Panc1 (cell line): Measurements from ENCODE around the gene WFS1. TPM values are rescaled to one million over a fixed set of nuclear protein-coding genes. Genes with fewer than 3 reads are reported as not detected.

Experiments
- ATAC-seq: fragments of 200-7000 bp; cut with Tn5 transposase; 2 replicates; pipeline ENCODE4 v1.9.1; 2020; ENCODE audit warnings: mild to moderate bottlenecking, moderate library complexity
- BruUV-seq: library from RNA; stranded (reverse); fragments of 400-500 nt; replicated peaks from 2 replicates; lab custom pipeline; 2021; lab: Mats Ljungman, UMichigan
- CTCF ChIA-PET: fragments of 300-600 bp; sonication (Branson Sonifier 250); formaldehyde crosslinking; loops from one replicate; lab custom pipeline; 2022; ENCODE audit warnings: antibody characterized with exemption; lab: Charles Lee
- POLR2A ChIA-PET: fragments of 300-600 bp; sonication (Branson Sonifier 250); formaldehyde crosslinking; loops from one replicate; lab custom pipeline; 2022; ENCODE audit warnings: antibody characterized with exemption; lab: Charles Lee
- DNase-seq: peaks from one replicate; pipeline ENCODE4 v3.0.0-alpha.2; 2010; ENCODE audit warnings: low read depth, low spot score
- H3K27ac ChIP-seq: 2 replicates; pipeline ENCODE4 v1.5.1; 2011; ENCODE audit warnings: mild to moderate bottlenecking, low read length, inconsistent platforms
- H3K27me3 ChIP-seq: fragments of 200-500 bp; sonication (Bioruptor generic); 2 replicates; pipeline ENCODE4 v1.6.0; 2014; ENCODE audit warnings: low read length, inconsistent platforms; ENCODE audit not compliant: control insufficient read depth, insufficient read depth
- H3K36me3 ChIP-seq: fragments of 200-500 bp; sonication (Bioruptor generic); 2 replicates; pipeline ENCODE4 v1.5.1; 2014; ENCODE audit warnings: inconsistent platforms, mild to moderate bottlenecking, low read length, moderate library complexity; ENCODE audit not compliant: control insufficient read depth, insufficient read depth
- H3K4me1 ChIP-seq: 2 replicates; pipeline ENCODE4 v1.5.1; 2011; ENCODE audit warnings: inconsistent platforms, mild to moderate bottlenecking, low read length, moderate library complexity; ENCODE audit not compliant: control insufficient read depth, insufficient read depth
- H3K4me3 ChIP-seq, 2 experiments: 2 replicates each; pipeline ENCODE4 v1.5.1; 2011 to 2012; ENCODE audit warnings: low read depth in 2 of 2, low read length in 2 of 2, mild to moderate bottlenecking in 2 of 2, inconsistent platforms in 1 of 2, moderate library complexity in 1 of 2
- H3K9me3 ChIP-seq: fragments of 200-500 bp; sonication (Bioruptor generic); 2 replicates; pipeline ENCODE4 v1.5.1; 2014; ENCODE audit warnings: low read depth, mild to moderate bottlenecking, inconsistent platforms, low read length, moderate library complexity; ENCODE audit not compliant: control insufficient read depth, insufficient read depth
- POLR2AphosphoS5 ChIP-seq: IDR thresholded peaks from 2 replicates; pipeline ENCODE4 v1.6.1; 2012; ENCODE audit warnings: mild to moderate bottlenecking, low read depth, low read length, moderate library complexity
- SIN3A ChIP-seq: IDR thresholded peaks from 2 replicates; pipeline ENCODE4 v1.6.1; 2012; ENCODE audit warnings: low read depth, mild to moderate bottlenecking, low read length, moderate library complexity, borderline replicate concordance; ENCODE audit not compliant: insufficient read depth
- TCF7L2 ChIP-seq: IDR thresholded peaks from 2 replicates; pipeline ENCODE4 v1.6.1; 2011; ENCODE audit warnings: mild to moderate bottlenecking, low read depth, low read length, inconsistent platforms
- in situ Hi-C: cut with HindIII; loops from 2 replicates; pipeline ENCODE4 v1.10.0; 2016; ENCODE audit warnings: low sequenced_read_pairs, low pct_unique_long_range_greater_than_20kb
- intact Hi-C: fragments of 100-400 bp; cut with micrococcal nuclease; formaldehyde crosslinking; loops from one replicate; pipeline ENCODE4 v1.10.0; 2022; ENCODE audit not compliant: unreplicated experiment
- total RNA-seq: library from RNA; stranded (reverse); gene quantifications from one replicate; pipeline ENCODE4 v1.2.1, GENCODE V29; 2021; ENCODE audit not compliant: unreplicated experiment
- TF ChIP-seq, protein P1 (sequence below): fragments of 450-650 bp; IDR thresholded peaks from 2 replicates; pipeline ENCODE4 v1.5.1; 2017; ENCODE audit warnings: mild to moderate bottlenecking
- TF ChIP-seq, protein P2 (sequence below), 2 experiments: IDR thresholded peaks; 2 replicates each; pipeline ENCODE4 v1.6.1; 2011 to 2012; ENCODE audit warnings: low read depth in 2 of 2, control low read depth in 1 of 2, low read length in 1 of 2, mild to moderate bottlenecking in 1 of 2, moderate library complexity in 1 of 2; ENCODE audit not compliant: insufficient read depth in 1 of 2

WFS1 gene
- total RNA-seq, 1 experiment from 2014 or later, result 67.5 TPM

DNA sequence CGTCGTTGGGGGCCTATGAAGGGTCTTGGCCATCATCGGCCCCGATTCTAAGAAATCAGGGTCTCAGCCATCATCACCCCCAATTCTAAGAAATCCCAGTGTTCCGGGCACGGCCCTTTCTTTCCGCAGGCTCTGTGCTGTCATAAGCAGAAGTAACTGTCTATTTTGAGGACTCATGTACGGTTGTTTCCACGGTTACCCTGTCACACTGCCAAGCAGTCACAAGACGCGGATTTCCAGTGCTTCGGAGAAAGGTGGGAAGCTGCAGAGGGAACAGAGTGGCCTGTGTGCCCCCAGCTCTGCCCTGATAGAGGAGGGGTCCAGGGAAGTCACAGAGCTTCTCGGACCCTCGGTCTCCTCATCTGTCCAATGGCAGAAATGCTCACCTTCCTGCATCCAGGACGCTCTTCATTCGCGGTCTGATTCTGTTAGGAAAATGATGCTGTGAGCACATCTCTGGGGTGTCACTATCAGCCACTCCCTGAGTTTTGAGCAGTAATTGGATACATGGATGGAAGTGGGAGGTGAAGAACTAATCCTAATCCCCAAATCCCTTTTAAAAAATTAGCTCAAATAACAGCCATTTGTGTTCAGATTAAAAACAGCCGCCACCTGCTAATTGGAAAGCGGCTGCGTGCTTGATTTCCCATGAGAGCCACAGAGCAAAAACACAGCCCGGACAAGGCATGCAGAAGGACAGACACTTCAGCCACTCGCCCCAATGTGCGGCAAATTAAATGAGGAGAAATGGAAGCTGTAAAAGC is 73.1 kb downstream of the WFS1 start:
- DNase-seq (no peak), ATAC-seq (no peak)
- ChIA-PET CTCF (interaction anchor here (0.6 kb wide), 2 partner anchors 207 to 659 kb away, joined by 3 to 4 read pairs; no protein-coding TSS in a partner anchor), POLR2A (interaction anchor here (0.7 kb wide), 1 partner anchor 100 kb away, joined by 3 read pairs; no protein-coding TSS in a partner anchor)
- intact Hi-C loops, result no loop called here
- Histone ChIP-seq H3K9me3 (no peaks in the 10 kb centered on the region), H3K27me3 (no peaks in the 10 kb centered on the region), H3K4me3 (no peak overlapping the region), H3K36me3 (no peaks in the 10 kb centered on the region), H3K4me1 (peaks cover 29% of the 10 kb centered on the region), H3K27ac (peak overlapping the region; percentile 54)
- BruUV-seq, result no TSS peak
- in situ Hi-C loops, result no loop called here
- TF ChIP-seq, protein P1, sequence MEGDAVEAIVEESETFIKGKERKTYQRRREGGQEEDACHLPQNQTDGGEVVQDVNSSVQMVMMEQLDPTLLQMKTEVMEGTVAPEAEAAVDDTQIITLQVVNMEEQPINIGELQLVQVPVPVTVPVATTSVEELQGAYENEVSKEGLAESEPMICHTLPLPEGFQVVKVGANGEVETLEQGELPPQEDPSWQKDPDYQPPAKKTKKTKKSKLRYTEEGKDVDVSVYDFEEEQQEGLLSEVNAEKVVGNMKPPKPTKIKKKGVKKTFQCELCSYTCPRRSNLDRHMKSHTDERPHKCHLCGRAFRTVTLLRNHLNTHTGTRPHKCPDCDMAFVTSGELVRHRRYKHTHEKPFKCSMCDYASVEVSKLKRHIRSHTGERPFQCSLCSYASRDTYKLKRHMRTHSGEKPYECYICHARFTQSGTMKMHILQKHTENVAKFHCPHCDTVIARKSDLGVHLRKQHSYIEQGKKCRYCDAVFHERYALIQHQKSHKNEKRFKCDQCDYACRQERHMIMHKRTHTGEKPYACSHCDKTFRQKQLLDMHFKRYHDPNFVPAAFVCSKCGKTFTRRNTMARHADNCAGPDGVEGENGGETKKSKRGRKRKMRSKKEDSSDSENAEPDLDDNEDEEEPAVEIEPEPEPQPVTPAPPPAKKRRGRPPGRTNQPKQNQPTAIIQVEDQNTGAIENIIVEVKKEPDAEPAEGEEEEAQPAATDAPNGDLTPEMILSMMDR, result no peak
- TF ChIP-seq TCF7L2 (no peak), SIN3A (no peak), POLR2AphosphoS5 (no peak)
- TF ChIP-seq, protein P2, sequence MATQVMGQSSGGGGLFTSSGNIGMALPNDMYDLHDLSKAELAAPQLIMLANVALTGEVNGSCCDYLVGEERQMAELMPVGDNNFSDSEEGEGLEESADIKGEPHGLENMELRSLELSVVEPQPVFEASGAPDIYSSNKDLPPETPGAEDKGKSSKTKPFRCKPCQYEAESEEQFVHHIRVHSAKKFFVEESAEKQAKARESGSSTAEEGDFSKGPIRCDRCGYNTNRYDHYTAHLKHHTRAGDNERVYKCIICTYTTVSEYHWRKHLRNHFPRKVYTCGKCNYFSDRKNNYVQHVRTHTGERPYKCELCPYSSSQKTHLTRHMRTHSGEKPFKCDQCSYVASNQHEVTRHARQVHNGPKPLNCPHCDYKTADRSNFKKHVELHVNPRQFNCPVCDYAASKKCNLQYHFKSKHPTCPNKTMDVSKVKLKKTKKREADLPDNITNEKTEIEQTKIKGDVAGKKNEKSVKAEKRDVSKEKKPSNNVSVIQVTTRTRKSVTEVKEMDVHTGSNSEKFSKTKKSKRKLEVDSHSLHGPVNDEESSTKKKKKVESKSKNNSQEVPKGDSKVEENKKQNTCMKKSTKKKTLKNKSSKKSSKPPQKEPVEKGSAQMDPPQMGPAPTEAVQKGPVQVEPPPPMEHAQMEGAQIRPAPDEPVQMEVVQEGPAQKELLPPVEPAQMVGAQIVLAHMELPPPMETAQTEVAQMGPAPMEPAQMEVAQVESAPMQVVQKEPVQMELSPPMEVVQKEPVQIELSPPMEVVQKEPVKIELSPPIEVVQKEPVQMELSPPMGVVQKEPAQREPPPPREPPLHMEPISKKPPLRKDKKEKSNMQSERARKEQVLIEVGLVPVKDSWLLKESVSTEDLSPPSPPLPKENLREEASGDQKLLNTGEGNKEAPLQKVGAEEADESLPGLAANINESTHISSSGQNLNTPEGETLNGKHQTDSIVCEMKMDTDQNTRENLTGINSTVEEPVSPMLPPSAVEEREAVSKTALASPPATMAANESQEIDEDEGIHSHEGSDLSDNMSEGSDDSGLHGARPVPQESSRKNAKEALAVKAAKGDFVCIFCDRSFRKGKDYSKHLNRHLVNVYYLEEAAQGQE (IDR thresholded peaks at IDR 0.05; ENCODE audit: insufficient read depth in 1 of 2, low read depth in 2 of 2, low read length in 1 of 2), result no peak

DNA sequence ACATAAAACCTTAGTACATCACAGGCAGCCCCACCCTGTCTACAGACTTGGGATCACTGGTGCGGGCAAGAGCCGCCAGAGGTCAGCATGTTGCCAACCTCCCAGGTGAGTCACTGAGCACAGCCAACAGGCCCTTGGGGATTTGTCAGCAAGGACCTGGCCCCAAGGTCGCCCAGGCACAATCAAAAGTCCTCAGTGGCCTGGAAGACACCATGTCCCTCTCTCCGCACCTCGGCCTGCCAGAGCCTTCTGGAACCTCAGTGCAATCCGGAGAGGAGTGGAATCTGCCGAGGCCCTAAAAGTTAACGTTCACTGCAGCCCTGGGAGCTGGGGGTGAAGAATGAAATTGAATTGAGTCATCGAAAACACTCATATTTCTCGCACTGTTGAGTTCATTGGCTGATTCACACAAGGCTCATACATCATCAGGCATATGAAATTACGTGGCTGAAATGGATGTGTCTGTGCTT is 74.3 kb downstream of the WFS1 start:
- ATAC-seq, result peak; percentile 98
- peak; percentile 88 for DNase-seq
- ChIA-PET POLR2A (no interaction called here), CTCF (no interaction called here)
- Histone ChIP-seq H3K36me3 (no peaks in the 10 kb centered on the region), H3K27me3 (no peaks in the 10 kb centered on the region), H3K27ac (peak overlapping the region; percentile 69), H3K4me1 (peaks cover 28% of the 10 kb centered on the region), H3K9me3 (no peaks in the 10 kb centered on the region), H3K4me3 (peak overlapping the region in 1 of 2 experiments; percentile 40; a peak in 2 of 4 replicates)
- intact Hi-C loops, result no loop called here
- TF ChIP-seq SIN3A, result no peak
- TF ChIP-seq, protein P1, result peak; percentile 71
- no peak for TF ChIP-seq POLR2AphosphoS5
- TF ChIP-seq TCF7L2, result 0 out of 2 replicates have a peak, but pooled peaks have one; percentile 30
- TF ChIP-seq, protein P2 (IDR thresholded peaks at IDR 0.05; ENCODE audit: insufficient read depth in 1 of 2, low read depth in 2 of 2, low read length in 1 of 2), result peak in 1 of 2 experiments; percentile 64; a peak in 1 of 4 replicates
- in situ Hi-C loops, result no loop called here
- no TSS peak for BruUV-seq
